HEK293 (cell line): ENCODE results near the gene TUBB2B.
"Not testable (repeated sequence)": the region's sequence is repeated elsewhere in the genome, so short reads cannot be mapped to it uniquely, and the experiment has no call there.

Experiments used
- CTCF ChIA-PET: fragments of 350-600 bp; formaldehyde crosslinking; extraction: SDS; loops from one replicate; lab custom pipeline; 2021; ENCODE audit warnings: antibody characterized with exemption; lab: Yijun Ruan, JAX
- POLR2A ChIA-PET: fragments of 300-600 bp; formaldehyde crosslinking; extraction: SDS; loops from one replicate; lab custom pipeline; 2020; ENCODE audit warnings: antibody characterized with exemption, inconsistent platforms; lab: Yijun Ruan, JAX
- H3K27ac ChIP-seq: fragments of 200-500 bp; sonication (Bioruptor generic); 2 replicates; pipeline ENCODE4 v1.5.1; 2014; ENCODE audit warnings: low read depth, low read length, control low read depth, inconsistent platforms; ENCODE audit errors: extremely low read depth
- H3K36me3 ChIP-seq, 2 experiments: fragments of 200-500 bp in 1 of 2; sonication (Bioruptor generic) in 1 of 2; 1 replicate in 1 of 2; 2 replicates in 1 of 2; pipeline ENCODE4 v1.5.1; 2014 to 2017; ENCODE audit warnings: inconsistent platforms in 2 of 2, low read length in 2 of 2; ENCODE audit not compliant: control insufficient read depth in 2 of 2, insufficient read depth in 1 of 2
- H3K4me1 ChIP-seq: fragments of 200-500 bp; sonication (Bioruptor generic); 2 replicates; pipeline ENCODE4 v1.5.1; 2014; ENCODE audit warnings: mild to moderate bottlenecking, low read length, inconsistent platforms; ENCODE audit not compliant: control insufficient read depth, insufficient read depth
- H3K4me3 ChIP-seq: 2 replicates; pipeline ENCODE4 v1.5.1; 2011; ENCODE audit warnings: low read depth, mild to moderate bottlenecking, control low read depth, low read length, moderate library complexity
- H3K9me3 ChIP-seq: fragments of 200-500 bp; sonication (Bioruptor generic); 2 replicates; pipeline ENCODE4 v1.5.1; 2014; ENCODE audit warnings: low read depth, low read length, inconsistent platforms; ENCODE audit not compliant: control insufficient read depth, insufficient read depth
- EGR2 ChIP-seq: fragments of 450-650 bp; formaldehyde crosslinking; IDR thresholded peaks from 2 replicates; pipeline ENCODE4 v1.5.1; 2016; ENCODE audit warnings: low read depth, missing biosample characterization, missing genetic modification characterization
- OVOL3 ChIP-seq: fragments of 450-650 bp; formaldehyde crosslinking; IDR thresholded peaks from 2 replicates; pipeline ENCODE4 v1.5.1; 2016; ENCODE audit warnings: missing biosample characterization, missing genetic modification characterization
- RBAK ChIP-seq: fragments of 450-650 bp; formaldehyde crosslinking; IDR thresholded peaks from 2 replicates; pipeline ENCODE4 v1.5.1; 2016; ENCODE audit warnings: missing biosample characterization, missing genetic modification characterization
- REPIN1 ChIP-seq: fragments of 450-650 bp; formaldehyde crosslinking; IDR thresholded peaks from 2 replicates; pipeline ENCODE4 v1.5.1; 2017; ENCODE audit warnings: missing biosample characterization, missing genetic modification characterization, low read depth
- SETDB1 ChIP-seq: IDR thresholded peaks from one replicate; pipeline ENCODE4 v1.6.1; 2017; ENCODE audit warnings: mild to moderate bottlenecking, low read length, moderate library complexity, mixed read lengths; ENCODE audit not compliant: insufficient read length
- TRIM28 ChIP-seq: IDR thresholded peaks from 2 replicates; pipeline ENCODE4 v1.6.1; 2011; ENCODE audit warnings: low read length, control low read depth, borderline replicate concordance
- ZBTB8A ChIP-seq: fragments of 450-650 bp; formaldehyde crosslinking; IDR thresholded peaks from 2 replicates; pipeline ENCODE4 v1.5.1; 2016; ENCODE audit warnings: missing biosample characterization, missing genetic modification characterization
- ZFHX2 ChIP-seq: fragments of 450-650 bp; formaldehyde crosslinking; conservative IDR thresholded peaks from 2 replicates; pipeline ENCODE4 v1.5.1; 2016; ENCODE audit warnings: missing biosample characterization, missing genetic modification characterization
- ZIC2 ChIP-seq: fragments of 450-650 bp; formaldehyde crosslinking; IDR thresholded peaks from 2 replicates; pipeline ENCODE4 v1.5.1; 2016; ENCODE audit warnings: missing biosample characterization, missing genetic modification characterization
- ZNF266 ChIP-seq: fragments of 450-650 bp; formaldehyde crosslinking; IDR thresholded peaks from 2 replicates; pipeline ENCODE4 v1.5.1; 2016; ENCODE audit warnings: missing biosample characterization, missing genetic modification characterization, low read depth
- ZNF426 ChIP-seq: fragments of 450-650 bp; formaldehyde crosslinking; IDR thresholded peaks from 2 replicates; pipeline ENCODE4 v1.5.1; 2017; ENCODE audit warnings: missing biosample characterization, missing genetic modification characterization, mild to moderate bottlenecking, inconsistent platforms, moderate library complexity
- ZNF48 ChIP-seq: fragments of 450-650 bp; formaldehyde crosslinking; IDR thresholded peaks from 2 replicates; pipeline ENCODE4 v1.5.1; 2016; ENCODE audit warnings: missing biosample characterization, missing genetic modification characterization
- ZNF549 ChIP-seq: fragments of 450-650 bp; IDR thresholded peaks from 2 replicates; pipeline ENCODE4 v1.5.1; 2018; ENCODE audit warnings: missing biosample characterization, missing genetic modification characterization, mild to moderate bottlenecking, inconsistent platforms, moderate library complexity
- ZNF558 ChIP-seq: fragments of 450-650 bp; formaldehyde crosslinking; IDR thresholded peaks from 2 replicates; pipeline ENCODE4 v1.5.1; 2016; ENCODE audit warnings: missing biosample characterization, missing genetic modification characterization
- ZNF654 ChIP-seq: fragments of 450-650 bp; formaldehyde crosslinking; IDR thresholded peaks from 2 replicates; pipeline ENCODE4 v1.5.1; 2016; ENCODE audit warnings: low read depth, missing biosample characterization, missing genetic modification characterization
- ZNF701 ChIP-seq: fragments of 450-650 bp; formaldehyde crosslinking; IDR thresholded peaks from 2 replicates; pipeline ENCODE4 v1.5.1; 2016; ENCODE audit warnings: missing biosample characterization, missing genetic modification characterization
- TF ChIP-seq, protein P1 (sequence below): fragments of 450-650 bp; formaldehyde crosslinking; IDR thresholded peaks from 2 replicates; pipeline ENCODE4 v1.5.1; 2016; ENCODE audit warnings: missing biosample characterization, missing genetic modification characterization
- TF ChIP-seq, protein P2 (sequence below): fragments of 450-650 bp; formaldehyde crosslinking; IDR thresholded peaks from 2 replicates; pipeline ENCODE4 v1.5.1; 2016; ENCODE audit warnings: missing biosample characterization, missing genetic modification characterization

Gene TUBB2B

GRCh38 chr6:3244832-3245161, 17.3 kb upstream of the TUBB2B start:
- H3K36me3 ChIP-seq, H3K4me3 ChIP-seq, H3K9me3 ChIP-seq, H3K27ac ChIP-seq, H3K4me1 ChIP-seq, CTCF ChIA-PET: not testable (repeated sequence)
- POLR2A ChIA-PET = interaction anchor here (0.7 kb wide), 1 partner anchor 273 kb away, joined by 5 read pairs; the partner anchor contains the start of gene SERPINB6

DNA sequence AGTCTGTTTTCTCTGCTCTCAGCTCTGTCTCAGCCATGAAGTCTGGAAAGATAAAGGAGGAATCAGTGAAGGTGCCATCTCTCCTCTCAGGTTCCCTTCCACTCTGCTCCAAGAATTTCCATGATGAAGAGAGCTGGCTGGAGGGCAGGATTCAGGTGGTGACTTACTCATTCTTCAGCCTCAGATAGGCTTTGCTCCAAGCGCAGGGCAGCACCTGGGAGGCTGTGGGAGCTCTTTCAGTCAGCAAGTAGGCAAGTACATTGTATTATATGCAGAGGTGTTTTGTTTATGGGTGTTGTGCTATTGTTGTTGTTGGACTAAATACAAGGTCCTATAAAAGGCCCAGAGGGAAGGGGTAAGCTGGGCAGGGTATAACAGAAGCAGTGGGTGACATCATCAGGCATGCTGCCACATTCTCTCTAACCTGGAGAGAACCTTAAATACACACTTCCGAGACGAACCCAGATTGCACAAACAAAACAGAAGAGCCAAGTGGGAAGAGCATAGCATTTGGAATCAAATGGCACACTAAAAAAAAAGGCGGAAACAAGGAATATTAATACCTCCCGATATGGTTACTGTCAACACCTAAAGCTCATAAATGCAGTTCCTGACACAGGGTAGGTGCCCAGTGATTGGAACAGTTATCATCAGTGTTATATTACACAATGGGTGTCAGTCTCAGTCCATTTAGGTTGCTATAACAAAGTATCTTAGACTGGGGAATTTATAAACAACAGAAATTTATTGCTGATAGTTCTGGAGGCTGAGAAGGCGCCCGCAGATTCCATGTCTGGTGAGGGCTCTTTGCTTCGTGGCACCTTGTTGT, 16.8 kb upstream of the TUBB2B start:
- TF ChIP-seq SETDB1 (peak; percentile 63), REPIN1 (tag by site-specific recombination) (no peak), RBAK (tag by site-specific recombination) (no peak), OVOL3 (tag by site-specific recombination) (no peak), ZNF426 (tag by site-specific recombination) (no peak), ZNF654 (tag by site-specific recombination) (no peak), ZIC2 (no peak), ZBTB8A (tag by site-specific recombination) (no peak), TRIM28 (peak; percentile 69), ZNF48 (tag by site-specific recombination) (no peak), ZNF549 (tag by site-specific recombination) (peak; percentile 64), ZNF701 (tag by site-specific recombination) (no peak), EGR2 (no peak)
- TF ChIP-seq, protein P1, sequence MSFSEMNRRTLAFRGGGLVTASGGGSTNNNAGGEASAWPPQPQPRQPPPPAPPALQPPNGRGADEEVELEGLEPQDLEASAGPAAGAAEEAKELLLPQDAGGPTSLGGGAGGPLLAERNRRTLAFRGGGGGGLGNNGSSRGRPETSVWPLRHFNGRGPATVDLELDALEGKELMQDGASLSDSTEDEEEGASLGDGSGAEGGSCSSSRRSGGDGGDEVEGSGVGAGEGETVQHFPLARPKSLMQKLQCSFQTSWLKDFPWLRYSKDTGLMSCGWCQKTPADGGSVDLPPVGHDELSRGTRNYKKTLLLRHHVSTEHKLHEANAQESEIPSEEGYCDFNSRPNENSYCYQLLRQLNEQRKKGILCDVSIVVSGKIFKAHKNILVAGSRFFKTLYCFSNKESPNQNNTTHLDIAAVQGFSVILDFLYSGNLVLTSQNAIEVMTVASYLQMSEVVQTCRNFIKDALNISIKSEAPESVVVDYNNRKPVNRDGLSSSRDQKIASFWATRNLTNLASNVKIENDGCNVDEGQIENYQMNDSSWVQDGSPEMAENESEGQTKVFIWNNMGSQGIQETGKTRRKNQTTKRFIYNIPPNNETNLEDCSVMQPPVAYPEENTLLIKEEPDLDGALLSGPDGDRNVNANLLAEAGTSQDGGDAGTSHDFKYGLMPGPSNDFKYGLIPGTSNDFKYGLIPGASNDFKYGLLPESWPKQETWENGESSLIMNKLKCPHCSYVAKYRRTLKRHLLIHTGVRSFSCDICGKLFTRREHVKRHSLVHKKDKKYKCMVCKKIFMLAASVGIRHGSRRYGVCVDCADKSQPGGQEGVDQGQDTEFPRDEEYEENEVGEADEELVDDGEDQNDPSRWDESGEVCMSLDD (tag by site-specific recombination) = no peak
- ChIA-PET CTCF (interaction anchor here (0.6 to 1.3 kb wide), 2 partner anchors 7 to 16 kb away, joined by 3 to 7 read pairs; no protein-coding TSS in a partner anchor), POLR2A (no interaction called here)
- Histone ChIP-seq H3K9me3 (no peaks in the 10 kb centered on the region), H3K27ac (no peak overlapping the region), H3K36me3 (no peaks in the 10 kb centered on the region), H3K4me3 (no peak overlapping the region), H3K4me1 (peaks cover 6% of the 10 kb centered on the region; the same call in 1 of the 2 replicates)

DNA sequence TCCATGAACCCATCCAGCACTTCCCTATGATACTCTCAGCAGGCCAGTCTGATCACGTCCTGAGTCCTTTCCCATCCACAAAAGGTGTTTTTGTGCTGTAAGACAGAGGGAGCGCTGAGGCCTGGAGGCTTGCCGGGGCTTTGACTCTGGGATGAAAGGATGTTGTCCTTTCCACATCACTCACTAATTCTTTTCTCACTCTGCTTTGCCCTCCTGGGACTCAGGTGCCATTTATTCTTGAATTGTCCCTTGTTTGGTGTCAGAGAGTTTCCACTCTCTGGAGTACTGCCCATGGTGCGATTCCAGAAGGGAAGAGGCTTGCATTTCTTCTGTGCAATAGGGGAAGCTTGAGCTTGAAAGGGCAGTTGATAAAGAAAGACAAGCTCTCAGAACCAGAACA, 15.3 kb upstream of the TUBB2B start:
- H3K36me3 ChIP-seq = no peaks in the 10 kb centered on the region
- H3K4me3 ChIP-seq = no peak overlapping the region
- ChIA-PET POLR2A (no interaction called here), CTCF (interaction anchor here (0.6 to 1.3 kb wide), 2 partner anchors 9 to 268 kb away, joined by 3 to 7 read pairs; no protein-coding TSS in a partner anchor)
- TF ChIP-seq ZFHX2 (tag by site-specific recombination) = no peak
- no peak for TF ChIP-seq ZNF558
- TF ChIP-seq, protein P2, sequence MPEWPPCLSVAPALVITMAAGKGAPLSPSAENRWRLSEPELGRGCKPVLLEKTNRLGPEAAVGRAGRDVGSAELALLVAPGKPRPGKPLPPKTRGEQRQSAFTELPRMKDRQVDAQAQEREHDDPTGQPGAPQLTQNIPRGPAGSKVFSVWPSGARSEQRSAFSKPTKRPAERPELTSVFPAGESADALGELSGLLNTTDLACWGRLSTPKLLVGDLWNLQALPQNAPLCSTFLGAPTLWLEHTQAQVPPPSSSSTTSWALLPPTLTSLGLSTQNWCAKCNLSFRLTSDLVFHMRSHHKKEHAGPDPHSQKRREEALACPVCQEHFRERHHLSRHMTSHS (tag by site-specific recombination) = no peak
- TF ChIP-seq ZNF266 (tag by site-specific recombination) = no peak
- no peak overlapping the region for H3K27ac ChIP-seq
- H3K9me3 ChIP-seq = no peaks in the 10 kb centered on the region
- peaks cover under 1% of the 10 kb centered on the region; the same call in 1 of the 2 replicates for H3K4me1 ChIP-seq
